ENCODE measurements around the gene TMEM116. TPM values are rescaled to one million over a fixed set of nuclear protein-coding genes. Genes with fewer than 3 reads are reported as not detected.
"Not testable (repeated sequence)": the region's sequence is repeated elsewhere in the genome, so short reads cannot be mapped to it uniquely, and the experiment has no call there.

The TMEM116 gene
- total RNA-seq: 1 to 10 TPM; 5.4 to 9.2 (median 6.6) TPM

GRCh38 chr12:112012775-112013600 is at the start of gene TMEM116, which contains the start of gene ERP29:
Gene TMEM116, minus strand, starts transcription at chr12:112013165. Its CDS starts 7,895 bp downstream, at chr12:112005270.
Gene ERP29, plus strand, starts transcription at chr12:112013426. Its CDS starts 40 bp downstream, at chr12:112013466.
- ATAC-seq (ENCODE audit: low FRiP score): peak; percentile 96
- TF ChIP-seq, protein P1, sequence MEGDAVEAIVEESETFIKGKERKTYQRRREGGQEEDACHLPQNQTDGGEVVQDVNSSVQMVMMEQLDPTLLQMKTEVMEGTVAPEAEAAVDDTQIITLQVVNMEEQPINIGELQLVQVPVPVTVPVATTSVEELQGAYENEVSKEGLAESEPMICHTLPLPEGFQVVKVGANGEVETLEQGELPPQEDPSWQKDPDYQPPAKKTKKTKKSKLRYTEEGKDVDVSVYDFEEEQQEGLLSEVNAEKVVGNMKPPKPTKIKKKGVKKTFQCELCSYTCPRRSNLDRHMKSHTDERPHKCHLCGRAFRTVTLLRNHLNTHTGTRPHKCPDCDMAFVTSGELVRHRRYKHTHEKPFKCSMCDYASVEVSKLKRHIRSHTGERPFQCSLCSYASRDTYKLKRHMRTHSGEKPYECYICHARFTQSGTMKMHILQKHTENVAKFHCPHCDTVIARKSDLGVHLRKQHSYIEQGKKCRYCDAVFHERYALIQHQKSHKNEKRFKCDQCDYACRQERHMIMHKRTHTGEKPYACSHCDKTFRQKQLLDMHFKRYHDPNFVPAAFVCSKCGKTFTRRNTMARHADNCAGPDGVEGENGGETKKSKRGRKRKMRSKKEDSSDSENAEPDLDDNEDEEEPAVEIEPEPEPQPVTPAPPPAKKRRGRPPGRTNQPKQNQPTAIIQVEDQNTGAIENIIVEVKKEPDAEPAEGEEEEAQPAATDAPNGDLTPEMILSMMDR (IDR thresholded peaks at IDR 0.05): peak in 1 of 3 donors; percentile 47

GRCh38 chr12:112061137-112061536 is 48.2 kb upstream of the TMEM116 start:
- ATAC-seq (ENCODE audit: low FRiP score) (no peak), DNase-seq (ENCODE audit: low spot score) (no peak)
- TF ChIP-seq, protein P1 (IDR thresholded peaks at IDR 0.05): no peak

More at GRCh38 chr12:112012775-112013600, at the start of gene TMEM116, which contains the start of gene ERP29:
- peak; percentile 99 for DNase-seq (ENCODE audit: low spot score)

DNA sequence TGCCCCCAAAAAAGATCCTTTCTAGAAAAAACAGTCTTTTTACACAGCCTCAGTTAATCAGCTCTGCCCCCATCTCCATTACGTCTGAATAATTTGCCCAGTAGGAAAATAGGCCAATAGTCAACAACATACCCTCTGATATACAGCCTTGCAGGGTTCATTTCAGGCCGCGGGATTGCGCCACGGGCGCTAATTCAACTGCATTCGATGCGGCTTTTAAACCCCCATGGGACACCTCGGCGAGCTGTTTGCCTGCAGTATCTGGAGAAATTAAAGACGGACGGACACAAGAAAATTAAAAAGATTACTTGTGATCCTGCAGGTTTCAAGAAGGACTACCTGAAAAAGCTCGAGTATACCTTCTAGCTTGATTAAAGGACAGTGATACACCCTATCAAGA is 36.4 kb upstream of the TMEM116 start:
- DNase-seq (ENCODE audit: low spot score) (no peak), ATAC-seq (ENCODE audit: low FRiP score) (no peak)
- TF ChIP-seq, protein P1 (IDR thresholded peaks at IDR 0.05): no peak

DNA sequence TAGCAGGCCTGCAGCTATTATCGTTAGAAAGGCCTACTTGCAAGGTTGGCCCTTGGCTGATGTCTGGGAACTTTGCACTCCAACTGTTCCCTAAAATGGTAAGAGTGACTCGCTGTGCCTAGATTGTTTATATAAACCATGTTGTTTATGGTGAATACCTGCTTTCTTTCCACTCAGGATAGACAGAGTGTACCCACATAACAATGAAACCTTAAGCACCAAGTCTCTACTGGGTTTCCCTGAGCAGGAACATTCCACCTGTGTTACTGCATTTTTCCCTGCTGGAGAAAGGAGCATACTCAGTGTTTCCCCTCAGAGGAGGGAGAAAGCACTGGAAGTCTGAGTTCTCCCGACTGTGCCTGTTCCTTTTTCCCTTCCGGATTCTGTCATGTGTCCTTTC is 33.0 kb upstream of the TMEM116 start:
- no peak for DNase-seq (ENCODE audit: low spot score)
- TF ChIP-seq, protein P1 (IDR thresholded peaks at IDR 0.05): no peak
- ATAC-seq (ENCODE audit: low FRiP score): no peak

DNA sequence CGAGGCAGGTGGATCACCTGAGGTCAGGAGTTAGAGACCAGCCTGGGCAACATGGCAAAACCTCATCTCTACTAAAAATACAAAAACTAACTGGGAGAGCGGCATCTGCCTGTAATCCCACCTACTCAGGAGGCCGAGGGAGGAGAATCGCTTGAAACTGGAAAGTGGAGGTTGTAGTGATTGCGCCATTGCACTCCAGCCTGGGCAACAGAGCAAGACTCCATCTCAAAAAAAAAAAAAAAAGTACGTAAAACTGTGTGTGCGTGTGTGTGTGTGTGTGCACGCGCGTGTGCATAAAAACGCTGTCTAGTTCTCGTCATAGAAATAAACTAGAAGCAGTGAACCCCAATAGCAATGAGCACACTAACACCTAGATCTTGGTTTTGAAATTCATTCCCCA is 23.6 kb upstream of the TMEM116 start:
- not testable (repeated sequence) for DNase-seq (ENCODE audit: low spot score); ATAC-seq (ENCODE audit: low FRiP score)

DNA sequence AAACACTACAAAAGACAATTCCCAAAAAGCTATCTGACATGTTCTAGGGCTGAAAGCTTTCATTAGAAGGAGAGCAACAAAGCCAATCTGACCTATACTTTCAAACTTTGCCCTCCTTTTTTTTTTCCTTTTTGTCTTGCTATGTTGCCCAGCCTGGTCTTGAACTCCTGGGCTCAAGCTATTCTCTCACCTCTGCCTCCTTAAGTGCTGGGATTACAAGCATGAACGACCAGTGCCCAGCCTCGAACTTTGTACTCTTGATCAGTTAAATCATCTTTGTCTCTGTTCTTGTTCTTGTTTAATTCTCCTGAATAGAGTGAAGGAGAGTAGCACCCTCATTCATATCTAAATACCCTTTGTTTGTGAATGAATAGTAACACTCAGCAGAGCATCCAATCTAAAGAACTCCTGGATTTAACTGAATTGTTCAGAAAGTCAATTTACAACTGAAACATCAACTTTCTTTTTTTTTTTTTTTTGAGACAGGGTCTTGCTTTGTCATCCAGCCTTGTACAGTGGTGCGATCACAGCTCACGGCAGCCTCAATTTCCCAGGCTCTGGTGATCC is 22.3 kb upstream of the TMEM116 start:
- TF ChIP-seq, protein P1 (IDR thresholded peaks at IDR 0.05): no peak
- DNase-seq (ENCODE audit: low spot score) (no peak), ATAC-seq (ENCODE audit: low FRiP score) (no peak)

- DNase-seq (ENCODE audit: low spot score) (no peak), ATAC-seq (ENCODE audit: low FRiP score) (no peak)
- TF ChIP-seq, protein P1 (IDR thresholded peaks at IDR 0.05): no peak
Measured at GRCh38 chr12:112032292-112032691, 19.3 kb upstream of the TMEM116 start.

All from omental fat pad (tissue), 4 donors.